ENCODE measurements around the gene RNF11.
"Not testable (repeated sequence)": the region's sequence is repeated elsewhere in the genome, so short reads cannot be mapped to it uniquely, and the experiment has no call there.

Gene RNF11, protein sequence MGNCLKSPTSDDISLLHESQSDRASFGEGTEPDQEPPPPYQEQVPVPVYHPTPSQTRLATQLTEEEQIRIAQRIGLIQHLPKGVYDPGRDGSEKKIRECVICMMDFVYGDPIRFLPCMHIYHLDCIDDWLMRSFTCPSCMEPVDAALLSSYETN

DNA sequence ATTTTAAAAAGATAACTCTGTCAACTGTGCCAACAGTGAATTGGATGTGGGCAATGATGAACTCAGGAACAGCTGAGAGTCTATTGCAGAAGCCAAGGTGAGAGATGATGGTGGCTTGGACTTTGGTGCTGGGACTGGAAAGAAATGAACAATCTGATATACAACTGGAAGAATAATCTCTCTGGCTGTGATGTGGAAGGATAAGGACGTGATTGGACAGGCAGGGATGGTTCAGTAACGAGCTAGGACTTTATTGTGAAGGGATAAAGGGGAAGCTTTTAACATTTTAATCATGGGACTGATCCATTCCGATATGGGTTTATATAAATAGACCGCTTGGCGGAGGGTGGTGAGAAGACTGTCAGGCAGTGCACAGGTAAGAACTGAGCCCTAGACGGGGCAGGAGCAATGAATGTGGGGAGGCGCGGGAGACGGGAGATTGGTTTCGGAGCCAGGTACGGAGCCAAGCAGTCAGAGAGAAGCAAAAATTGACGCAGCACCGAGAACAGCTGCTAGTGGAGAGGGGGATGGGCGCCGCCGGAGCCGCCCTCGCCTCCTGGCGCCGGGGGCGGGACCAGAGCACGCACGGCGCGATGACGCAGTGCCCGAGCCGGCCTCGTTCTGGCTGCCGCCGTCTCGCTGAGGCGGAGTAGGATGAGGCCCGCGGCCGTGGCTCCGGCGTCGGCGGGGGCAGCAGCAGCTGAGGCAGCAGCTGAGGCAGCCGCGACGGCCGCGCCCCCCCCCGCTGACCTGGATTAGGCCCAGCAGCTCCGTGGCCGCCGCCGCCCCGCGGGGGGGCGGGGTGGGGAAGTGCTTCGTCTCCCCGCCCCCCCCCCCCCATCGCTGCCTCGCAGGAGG, at the start of gene RNF11:
TSS of gene RNF11 (plus strand) at position 601 of the 858 bp plus-strand sequence. CDS start 484 bp downstream, outside the sequence.
- peak; percentile 81 to 87 for DNase-seq (ENCODE audit: low read depth in 2 of 2)

DNA sequence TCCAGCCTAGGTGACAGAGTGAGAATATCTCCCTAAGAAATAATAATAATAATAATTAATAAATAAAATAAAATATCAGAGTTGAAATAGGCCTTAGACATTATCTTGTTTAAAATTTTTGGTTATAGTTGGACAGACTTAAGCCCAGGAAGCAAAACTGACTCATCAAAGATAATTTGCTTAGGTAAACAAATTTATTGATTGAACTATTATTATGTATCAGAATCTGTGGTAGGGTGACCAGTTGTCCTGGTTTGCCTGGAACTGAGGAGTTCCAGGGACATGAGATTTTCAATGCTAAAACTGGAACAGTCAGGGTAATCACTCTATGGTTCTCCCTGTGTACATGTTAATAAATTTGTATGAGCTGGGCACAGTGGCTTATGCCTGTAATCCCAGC, 47.8 kb upstream of the RNF11 start:
- no peak for DNase-seq (ENCODE audit: low read depth in 2 of 2)

DNA sequence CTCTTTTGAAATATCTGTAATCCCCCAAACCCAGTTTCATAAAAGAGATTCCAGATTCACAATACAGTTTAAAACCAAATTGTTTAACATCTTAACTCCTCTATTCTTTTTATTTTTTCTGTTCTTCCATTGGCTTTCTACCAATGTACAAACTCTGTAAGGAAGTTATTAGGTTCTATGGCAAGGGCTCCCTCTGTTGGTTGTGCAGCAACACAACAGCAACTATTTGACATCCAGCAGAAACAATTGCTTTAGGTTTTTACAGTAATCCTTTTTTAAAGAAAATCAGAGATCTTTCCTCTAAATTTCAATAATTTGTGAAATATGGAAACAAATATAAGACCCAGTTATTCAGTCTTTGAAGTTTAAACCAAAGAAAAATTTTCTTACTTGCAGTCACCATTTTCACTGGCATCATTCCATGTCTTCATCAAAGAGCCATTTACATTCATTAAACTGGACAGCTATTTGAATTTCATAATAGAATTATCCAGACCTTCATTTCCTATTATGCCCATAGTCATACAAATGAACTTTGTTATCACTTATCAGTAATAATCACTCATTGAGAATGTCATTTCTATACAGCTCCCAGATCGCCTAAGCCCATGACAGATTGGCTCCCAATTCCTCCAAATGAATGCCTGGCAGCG, 46.5 kb upstream of the RNF11 start:
- DNase-seq (ENCODE audit: low read depth in 2 of 2): peak in 1 of 2 experiments; percentile 9

DNA sequence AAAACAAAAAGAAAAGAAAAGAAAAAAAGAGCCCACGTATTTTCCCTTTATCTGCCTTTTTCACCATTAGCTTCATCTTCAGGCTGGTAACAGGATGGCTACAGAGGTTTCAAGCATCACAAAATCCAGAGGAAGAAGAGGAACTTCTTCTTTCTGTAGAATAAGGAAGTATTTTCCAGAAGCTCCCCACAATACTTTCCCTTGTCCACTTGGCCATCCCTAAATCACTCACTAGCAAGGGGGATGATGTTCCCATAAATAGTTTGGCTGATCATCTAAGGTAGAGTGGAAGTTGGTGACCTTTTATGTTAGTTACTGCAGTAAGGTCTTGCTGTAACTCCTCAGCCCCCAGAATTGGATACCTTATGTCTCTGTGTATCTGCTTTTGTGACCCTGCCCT, 45.1 kb upstream of the RNF11 start:
- no peak for DNase-seq (ENCODE audit: low read depth in 2 of 2)

DNA sequence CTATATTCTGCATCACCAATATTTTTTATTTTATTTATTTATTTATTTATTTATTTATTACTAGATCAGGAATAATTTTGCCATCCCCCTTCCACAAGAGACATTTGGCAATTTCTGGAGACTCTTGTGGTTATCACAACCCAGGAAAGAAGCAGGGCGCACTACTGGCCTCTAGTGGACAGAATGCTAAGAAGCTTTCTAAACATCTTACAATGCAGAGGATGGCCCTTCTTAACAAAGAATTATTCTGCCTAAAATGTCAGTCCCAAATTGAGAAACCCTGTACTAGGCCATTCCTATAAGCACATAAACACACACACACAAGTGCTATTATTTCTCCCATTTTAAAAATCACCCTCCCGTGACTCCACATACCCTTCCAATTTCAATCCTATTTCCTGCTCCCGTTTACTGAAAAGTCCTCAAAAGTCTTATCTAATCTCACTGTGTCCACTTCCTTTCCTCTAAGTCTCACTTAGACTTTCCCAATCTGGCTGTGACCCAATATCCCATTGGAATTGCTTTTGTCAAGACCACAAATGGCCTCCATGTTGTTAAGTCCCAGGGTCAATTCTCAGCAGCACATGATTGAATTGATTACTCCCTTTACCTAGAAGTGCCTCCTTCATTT, 43.7 kb upstream of the RNF11 start:
- peak; percentile 12 to 57 for DNase-seq (ENCODE audit: low read depth in 2 of 2)

DNA sequence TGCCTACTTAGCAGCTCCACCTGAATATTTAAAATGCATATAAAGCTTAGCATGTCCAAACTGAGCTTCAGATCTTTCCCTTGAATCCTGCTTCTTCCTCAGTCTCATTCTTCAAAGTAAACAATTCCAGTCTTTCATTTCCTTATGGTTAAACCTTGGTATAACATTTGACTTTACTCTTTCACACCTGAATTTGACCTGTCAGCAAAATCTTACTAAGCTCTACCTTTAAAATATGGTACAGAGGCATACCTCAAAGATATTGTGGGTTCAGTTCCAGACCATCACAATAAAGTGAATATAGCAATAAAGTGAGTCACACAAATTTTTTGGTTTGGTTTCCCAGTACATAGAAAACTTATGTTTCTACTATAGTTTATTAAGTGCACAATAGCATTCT, 42.5 kb upstream of the RNF11 start:
- no peak for DNase-seq (ENCODE audit: low read depth in 2 of 2)

DNA sequence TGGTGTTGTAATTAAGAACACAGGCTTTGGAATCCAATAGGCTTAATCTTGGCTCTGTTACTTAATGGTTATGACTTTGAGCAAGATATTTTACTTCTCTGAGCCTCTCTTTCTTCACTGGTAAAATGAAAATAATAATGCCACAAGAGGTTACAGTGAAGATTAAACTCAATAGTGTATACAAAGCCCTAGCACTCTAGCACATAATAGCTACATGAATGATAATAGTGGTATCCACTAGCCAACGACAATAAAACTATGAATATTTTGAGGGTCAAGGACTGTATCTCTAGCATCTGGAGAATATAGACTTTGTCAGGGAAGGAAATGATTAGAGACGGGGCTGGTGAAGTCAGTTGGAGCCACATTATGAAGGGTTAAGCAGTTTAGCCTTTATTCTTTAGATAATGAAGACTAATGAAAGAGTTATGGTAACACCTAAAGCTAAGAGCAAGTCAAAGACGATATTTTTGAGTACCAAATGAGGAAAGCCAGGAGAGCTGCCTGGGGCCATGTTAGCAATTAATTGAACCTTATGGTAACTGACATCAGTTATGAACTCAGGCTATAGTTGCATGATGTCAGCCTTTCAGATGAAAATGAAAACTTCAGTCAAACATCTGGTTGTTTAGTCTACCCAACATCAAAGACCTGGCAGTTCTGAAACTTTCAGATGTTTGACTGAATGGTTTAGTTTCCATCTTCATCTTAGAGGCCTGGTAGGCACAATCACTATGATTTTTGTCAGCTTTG, 32.8 kb upstream of the RNF11 start:
- no peak for DNase-seq (ENCODE audit: low read depth in 2 of 2)

DNA sequence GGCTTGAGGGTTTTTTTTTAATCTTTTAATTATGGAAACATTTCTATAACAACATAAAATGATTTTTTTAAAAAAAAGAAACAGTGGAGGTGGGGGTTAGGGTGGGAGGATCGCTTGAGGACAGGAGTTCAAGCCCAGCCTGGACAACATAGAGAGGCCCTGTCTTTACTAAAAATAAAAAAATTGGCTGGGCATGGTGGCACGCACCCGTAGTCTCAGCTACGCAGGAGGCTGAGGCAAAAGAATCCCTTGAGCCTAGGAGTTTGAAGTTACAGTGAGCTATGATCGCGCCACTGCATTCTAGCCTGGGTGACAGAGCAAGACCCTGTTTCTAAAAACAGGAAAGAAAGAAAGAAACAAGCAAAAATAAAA, 32.2 kb upstream of the RNF11 start:
- no peak for DNase-seq (ENCODE audit: low read depth in 2 of 2)

DNA sequence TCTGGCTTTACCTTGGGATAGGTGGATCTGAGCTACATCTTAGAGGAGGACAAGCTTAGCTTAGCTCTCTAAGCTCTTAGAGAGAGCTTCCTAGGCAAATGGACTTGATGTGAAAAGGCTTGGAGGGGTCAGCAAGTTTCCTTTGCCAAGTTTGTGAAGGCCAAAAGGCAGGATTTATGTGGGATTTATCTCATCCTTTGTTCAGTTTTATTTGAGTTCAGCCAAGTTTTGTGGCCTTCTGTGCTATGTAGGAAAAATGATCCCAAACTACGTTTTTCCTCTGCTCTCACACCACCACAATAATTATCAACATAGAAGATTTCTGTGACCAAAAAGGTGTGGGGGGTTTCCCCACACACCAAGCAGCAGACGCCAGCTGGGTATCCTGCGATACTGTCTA, 26.0 kb upstream of the RNF11 start:
- DNase-seq (ENCODE audit: low read depth in 2 of 2): no peak

DNA sequence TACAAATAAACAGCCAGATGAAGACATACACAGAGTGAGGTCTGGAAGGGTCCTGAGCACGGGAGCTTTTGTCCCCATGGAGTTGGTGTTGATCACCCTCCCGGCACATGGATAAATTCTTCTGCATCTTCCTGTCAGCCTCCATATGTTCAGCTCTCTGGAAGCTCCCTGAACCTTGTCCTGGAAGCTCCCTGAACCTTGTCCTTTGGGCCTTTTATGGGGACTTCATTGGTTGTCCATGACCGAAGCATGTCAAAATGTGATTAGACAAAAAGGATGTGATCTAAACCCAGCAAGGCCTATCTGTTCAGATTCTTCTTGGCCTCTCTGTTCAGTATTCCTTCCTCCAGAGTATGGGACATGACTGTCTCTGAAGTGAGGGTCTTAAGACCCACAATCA, 25.4 kb upstream of the RNF11 start:
- no peak for DNase-seq (ENCODE audit: low read depth in 2 of 2)

DNA sequence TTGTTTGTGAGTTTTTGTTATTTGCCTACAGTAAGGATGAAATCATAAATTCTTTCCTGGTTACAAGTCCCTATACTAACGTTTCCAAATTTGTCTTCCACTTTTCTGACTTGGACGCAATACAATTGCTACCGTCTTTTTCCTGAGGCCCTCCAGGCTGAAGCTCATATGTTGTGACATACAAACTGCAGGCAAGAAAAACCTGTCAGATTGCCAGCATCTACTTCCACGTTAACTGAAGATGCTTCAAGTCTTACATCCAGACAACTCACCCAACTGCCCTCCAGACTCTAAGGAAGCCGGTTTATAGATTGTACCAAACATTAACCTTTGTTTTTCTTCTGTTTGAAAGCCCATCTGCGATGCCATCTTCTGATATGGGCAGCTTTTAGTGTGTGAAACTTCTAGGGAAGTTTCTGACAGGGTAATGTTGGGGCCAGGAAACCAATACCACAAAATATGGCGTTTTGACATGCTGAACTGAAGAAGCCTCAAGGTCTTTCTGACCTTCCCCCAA, 21.4 kb upstream of the RNF11 start:
- DNase-seq (ENCODE audit: low read depth in 2 of 2): no peak

DNA sequence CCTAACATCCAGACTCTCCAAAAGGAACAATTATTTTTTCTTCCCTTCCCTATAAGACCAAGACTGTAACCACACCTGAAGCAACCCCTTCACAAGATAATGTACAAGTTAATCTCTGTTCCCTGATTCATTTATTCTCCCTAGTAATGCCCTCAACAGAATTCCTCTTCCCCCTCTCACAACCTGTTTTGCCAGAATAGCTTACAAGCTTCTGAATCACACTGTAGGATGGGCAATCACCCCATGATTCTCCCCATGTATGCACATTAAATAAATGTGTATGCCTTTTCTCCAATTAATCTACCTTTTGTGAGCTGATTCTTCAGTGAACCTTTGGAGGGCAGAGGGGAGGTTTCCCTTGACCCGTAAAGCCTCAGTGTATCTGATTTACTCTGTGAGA, 20.9 kb upstream of the RNF11 start:
- no peak for DNase-seq (ENCODE audit: low read depth in 2 of 2)

DNA sequence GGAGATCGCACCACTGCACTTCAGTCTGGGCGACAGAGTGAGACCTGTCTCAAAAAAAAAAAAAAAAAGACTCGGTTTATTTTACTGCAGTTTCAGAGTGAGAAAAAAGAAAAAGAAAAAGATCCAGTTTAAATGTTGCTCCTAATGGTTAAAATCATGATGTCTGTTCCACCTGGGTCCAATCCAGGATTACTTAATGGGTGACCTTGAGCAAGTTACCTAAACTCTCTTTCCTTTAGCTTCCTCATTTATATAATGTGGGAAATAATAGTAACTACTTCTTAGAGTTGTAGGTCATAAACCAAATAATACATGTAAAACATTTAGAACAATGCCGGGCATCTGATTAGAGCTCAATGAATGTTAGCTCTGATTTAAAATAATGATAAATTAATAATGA, 19.4 kb upstream of the RNF11 start:
- DNase-seq (ENCODE audit: low read depth in 2 of 2): no peak

DNA sequence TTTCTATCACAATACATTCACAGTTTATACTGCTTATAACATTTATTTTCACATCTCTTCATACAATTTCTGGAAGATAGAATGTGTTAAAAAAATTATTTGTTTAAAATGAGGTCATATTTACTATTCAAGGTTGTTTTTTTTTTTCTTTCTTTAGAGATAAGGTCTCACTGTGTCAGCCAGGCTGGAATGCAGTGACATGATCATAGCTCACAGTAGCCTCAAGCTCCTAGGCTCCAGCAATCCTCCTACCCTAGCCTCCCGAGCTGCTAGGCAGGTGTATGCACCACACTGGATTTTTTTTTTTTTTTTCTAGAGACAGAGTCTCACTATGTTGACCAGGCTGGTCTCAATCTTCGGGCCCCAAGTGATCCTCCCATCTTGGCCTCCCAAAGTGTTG, 19.0 kb upstream of the RNF11 start:
- DNase-seq (ENCODE audit: low read depth in 2 of 2): no peak

DNA sequence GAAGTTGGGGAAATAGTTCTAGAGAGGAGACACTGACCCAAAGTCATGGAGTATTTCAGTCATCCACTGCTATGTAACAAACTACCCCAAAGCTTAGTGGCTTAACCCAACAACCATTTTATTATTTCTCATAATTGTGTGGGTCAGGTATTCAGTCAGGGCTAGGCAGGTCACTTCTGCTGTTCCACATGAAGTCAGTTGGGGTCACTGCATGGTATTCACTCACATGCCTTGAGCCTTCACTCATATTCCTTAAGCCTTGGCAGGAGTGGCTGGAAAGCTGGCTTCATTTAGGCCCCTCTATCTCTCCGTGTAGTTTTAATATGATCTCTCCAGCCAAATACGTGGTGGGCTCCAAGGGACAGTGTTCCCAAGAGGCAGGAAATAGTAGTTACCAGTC, 17.5 kb upstream of the RNF11 start:
- no peak for DNase-seq (ENCODE audit: low read depth in 2 of 2)

DNA sequence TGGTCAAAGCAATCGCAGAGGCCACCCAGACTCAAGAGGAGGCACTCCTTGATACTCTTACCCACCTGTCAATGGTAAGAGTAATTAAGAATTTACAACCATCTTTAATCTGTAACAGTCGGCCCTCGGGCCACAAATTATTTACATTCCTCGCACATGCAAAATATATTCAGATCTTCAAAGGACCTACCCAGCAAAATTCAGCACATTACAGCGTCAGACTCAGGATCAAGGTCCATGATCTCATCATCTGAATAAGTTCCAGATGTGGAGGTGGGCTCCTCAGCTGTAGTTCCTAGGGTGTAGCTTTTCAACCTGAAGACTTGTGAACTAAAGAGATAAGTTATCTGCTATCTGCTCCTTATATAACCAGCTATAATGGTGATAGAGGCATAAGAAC, 17.1 kb upstream of the RNF11 start:
- no peak for DNase-seq (ENCODE audit: low read depth in 2 of 2)

DNA sequence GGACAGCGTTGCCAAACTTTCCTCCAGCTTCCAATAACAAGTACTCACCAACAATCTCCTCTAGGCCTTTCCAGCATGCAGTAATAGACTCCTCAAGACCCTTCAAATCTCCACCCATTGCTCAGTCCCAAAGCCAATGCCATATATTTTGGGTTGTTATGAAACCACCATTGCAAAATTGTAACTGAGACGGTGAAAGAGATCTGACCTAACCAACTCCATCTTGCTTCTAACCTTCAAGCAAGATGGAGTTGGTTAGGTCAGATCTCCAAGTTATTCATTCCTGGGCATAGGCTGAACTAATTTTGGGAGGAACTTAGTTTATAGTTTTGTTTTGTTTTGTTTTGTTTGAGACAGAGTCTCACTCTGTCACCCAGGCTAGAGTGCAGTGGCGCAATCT, 14.5 kb upstream of the RNF11 start:
- not testable (repeated sequence) for DNase-seq (ENCODE audit: low read depth in 2 of 2)

DNA sequence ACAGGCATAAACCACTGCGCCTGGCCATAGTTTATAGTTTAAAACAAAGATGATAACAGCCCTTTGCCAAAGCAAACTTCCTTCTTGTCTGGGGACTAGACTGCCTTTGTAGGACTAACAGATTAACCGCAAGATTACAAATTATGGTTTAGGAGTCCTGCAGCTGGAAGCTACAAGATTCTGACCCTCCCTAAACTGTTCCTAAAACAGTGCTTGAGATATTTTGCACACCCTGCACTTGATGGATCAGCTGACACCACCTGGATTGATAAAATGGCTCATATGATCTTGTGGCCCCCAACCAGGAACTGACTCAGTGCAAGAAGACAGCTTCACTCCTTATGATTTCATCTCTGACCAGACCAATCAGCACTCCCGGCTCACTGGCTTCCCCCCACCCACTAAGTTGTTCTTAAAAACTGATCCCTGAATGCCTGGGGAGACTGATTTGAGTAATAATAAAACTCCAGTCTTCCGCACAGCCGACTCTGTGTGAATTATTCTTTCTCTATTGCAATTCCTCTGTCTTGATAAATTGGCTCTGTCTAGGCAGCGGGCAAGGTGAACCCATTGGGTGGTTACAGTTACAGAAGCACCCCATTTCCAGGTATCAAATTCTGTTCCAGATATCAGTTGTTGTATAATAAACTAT, 13.8 kb upstream of the RNF11 start:
- no peak for DNase-seq (ENCODE audit: low read depth in 2 of 2)

DNA sequence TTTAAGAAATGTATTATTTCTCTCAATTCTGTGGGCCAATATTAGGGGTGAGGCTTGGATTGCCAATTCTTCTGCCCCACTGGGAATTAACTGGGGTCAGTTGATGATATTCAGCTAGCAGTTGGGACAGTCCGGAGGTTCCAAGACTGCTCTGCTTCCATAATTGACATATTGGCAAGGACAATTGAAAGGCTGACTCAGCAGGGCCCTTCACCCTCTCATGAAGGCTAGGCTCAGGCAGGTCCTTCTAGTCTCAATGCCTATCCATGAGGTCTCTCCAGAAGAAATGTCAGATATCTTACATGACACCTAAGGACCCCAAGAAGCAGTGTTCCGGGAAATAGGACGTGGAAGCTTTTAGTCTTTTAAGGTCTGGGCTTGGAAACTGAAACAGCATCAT, 13.3 kb upstream of the RNF11 start:
- DNase-seq (ENCODE audit: low read depth in 2 of 2): no peak

DNA sequence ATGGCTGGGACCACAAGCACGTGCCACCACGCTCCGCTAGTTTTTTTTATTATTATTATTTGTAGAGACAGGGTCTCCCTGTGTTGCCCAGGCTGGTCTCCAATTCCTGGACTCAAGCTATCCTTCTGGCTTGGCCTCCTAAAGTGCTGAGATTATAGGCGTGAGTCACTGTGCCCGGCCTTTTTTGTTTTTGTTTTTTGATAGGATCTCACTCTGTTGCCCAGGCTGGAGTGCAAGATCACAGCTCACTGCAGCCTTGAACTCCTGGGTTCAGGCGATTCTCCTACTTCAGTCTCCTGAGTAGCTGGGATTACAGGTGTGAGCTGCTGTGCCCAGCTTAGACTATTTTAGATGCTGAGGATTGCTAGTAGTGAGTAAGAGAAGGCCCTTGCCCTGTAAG, 11.8 kb upstream of the RNF11 start:
- no peak for DNase-seq (ENCODE audit: low read depth in 2 of 2)

Measured in stimulated activated CD4-positive, alpha-beta T cell treated with anti-CD3 and anti-CD28 coated beads, Interleukin-12 subunit alpha, Interleukin-12 subunit beta, amount 100 ng/mL, for 24 hours (primary cell).